ENCODE results near the gene RITA1.

Gene RITA1

DNA sequence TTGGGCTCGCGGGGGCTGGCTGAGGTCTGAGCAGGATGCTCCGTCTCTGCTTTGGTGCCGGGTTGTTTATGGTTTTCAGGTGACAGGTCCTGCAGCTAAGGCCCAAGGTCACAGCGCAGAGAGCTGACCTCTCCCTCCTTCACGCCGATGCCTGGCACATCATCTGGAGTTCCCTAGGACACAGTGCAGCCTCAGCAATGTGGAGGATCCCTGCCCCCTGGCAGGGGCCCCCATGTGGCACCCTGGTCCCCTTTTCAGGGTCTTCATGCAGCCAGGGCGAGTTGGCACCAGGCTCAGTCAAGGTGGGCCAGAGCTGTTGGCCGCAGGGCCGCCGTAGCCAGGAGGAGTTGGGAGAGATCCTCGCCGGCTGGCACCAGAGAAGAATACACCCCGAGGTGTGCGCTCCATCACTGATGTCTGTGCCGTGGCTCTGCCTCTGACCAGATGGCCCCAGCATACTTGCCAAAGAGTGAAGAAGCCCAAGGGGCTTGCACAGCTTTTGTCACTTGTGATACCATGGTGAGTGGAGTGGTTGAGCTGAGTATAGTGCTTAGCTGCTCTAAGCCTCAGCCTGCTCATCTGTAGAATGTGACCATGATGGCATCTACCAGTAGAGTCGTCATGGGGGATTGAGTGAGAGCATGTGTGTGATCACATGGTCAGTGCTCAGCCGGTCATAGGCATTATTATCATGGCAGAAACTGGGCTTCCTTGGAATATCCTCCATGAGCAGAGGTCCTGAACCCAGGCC is 46.7 kb downstream of the RITA1 start:
- no peak for FAIRE-seq

DNA sequence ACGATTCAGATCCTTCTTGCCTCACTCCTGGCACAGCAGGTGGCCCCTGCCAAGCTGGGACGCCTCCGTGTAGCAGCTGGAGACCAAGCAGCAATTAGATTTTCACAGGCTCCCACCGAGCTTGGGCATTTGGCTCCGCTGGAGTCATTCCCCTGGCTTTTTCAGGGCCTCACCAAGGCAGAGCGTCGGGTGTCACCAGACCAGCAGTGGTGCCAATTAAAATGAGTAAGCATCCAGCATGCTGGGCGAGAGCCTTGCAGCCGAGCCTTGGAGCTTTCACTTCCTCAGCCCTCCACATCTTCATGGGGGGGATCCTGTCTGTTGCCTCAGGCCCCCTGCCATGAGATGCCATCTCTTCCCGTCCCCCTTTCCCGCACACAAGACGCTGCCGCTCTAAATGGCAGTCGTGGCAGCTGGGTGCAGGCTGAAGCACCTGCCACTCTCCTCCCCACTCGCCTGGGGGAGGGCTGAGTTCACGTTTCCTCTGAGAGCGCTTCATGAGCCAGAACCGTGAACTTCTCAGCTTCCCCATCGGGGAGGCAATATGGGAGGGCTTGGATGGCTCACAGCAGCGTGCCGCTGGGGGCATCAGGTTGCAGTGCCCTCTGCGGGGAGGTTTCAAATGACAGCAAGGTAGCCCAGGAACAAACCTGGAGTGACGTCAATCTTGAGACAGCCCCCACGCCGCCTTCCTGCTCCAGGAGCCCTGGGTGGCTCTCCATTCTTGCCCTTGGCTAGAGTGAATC is 47.5 kb downstream of the RITA1 start:
- no peak for FAIRE-seq

DNA sequence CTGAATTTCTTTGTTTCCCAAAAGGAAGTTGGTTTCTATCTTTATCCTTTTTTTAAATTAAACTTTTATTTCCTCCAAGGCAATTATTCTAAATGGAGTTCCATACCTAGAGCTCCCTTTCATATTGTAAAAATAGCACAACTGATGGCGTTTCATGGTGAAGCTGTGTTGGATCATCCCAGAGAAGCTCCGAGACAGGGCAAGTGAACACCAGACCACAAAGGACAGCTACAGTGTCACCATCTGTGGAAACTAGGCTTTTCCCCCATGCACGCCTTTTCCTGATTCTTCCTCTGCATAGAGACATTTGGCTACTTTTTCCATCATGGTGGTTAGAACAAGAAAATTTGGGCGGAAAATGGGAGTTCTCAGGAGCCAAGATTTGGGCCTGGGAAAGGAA is 48.4 kb downstream of the RITA1 start:
- no peak for FAIRE-seq

DNA sequence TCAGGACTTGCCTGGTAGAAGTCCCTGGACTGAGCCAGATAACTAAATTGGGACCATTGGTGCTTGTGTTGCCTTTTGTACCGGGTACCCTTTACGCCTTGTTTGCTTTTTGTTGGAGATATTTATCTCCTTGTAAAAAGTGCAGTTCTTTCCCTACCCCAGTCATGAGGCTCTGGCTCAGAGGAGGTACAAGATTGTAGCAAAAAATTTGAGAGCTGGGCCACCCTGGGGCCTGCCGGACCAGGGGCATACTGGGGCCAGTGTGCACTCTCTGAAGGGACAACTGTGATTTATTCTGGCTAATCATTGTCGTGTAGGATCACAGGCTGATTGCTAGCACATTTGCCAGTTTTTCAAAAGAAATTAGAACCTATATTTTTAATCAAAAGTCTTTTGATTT is 49.0 kb downstream of the RITA1 start:
- FAIRE-seq, result no peak

DNA sequence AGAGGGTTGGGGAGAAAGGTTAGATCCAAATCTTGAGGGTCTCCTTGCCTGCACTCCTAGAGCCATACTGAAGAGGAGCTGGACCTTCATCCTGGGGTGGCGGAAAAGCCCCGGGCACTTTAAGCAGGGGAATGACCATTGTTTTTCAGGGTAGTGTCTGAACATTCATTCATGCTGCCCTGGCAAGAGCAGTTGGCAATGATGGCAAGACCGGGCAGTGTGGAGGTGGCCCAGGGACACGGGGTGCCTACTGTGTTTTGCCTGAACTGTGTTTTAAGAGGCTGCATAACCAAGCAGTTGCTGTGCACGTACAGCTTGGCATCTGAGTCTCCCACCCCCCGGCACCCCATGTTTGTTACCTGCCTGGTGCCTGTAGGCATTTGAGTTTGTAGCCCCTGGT is 50.5 kb downstream of the RITA1 start:
- FAIRE-seq, result no peak

DNA sequence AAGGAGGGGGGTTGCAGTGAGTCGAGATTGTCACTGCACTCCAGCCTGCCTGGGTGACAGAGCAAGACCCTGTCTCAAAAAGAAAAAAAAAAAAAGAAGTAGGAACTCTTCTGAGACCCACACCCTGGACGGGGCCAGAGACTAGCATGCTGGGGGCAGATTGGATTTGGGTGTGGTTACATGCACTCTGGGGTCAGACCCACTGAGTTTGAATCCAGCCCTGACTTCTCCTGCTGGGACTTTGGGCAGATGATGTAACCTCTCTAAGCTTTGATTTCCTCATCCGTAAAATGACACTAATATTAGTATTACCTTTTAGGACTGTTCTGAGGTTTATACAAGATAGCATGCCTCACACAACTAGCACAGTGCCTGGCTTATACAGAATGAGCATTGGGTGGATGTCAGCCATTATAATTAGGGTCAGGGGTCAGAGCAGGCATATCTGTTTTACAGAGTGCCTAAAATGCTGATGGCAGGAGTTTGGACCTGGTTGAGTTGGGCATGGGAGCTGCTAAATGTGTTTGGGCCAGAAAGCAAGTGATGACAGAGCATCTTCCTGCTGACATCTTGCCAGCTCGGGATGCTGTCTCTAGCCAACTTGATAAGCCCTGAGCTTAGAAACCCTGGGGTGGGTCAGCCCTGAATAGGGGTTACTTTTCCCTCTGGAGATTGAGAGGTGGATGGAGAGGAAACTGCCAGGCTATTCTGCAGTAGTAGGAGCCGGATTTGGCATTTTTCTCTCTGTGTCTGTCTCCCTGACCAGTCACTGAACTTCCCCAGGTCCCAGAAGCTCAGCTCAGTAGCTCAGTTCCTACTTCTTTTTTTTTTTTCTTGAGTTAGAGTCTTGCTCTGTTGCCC is 51.2 kb downstream of the RITA1 start:
- no peak for FAIRE-seq

DNA sequence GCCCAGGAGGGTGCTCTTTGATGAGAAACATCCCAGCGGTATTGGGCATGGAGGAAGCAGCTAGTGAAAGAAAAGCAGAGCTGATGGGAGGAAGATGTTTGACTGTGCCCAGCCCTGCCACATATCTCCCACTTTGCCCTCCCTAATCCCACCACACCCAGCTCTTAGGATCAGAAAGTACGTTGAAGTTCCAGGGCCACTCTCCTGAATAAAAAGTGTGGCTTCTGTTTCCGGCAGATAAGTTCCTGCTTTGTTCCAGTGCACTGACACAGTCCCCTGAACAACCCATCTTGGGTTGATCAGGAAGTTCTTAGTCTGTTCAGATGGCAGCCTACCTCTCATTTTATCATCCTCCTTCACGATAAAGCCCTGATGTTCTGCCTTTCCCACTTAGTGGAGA is 52.2 kb downstream of the RITA1 start:
- no peak for FAIRE-seq

DNA sequence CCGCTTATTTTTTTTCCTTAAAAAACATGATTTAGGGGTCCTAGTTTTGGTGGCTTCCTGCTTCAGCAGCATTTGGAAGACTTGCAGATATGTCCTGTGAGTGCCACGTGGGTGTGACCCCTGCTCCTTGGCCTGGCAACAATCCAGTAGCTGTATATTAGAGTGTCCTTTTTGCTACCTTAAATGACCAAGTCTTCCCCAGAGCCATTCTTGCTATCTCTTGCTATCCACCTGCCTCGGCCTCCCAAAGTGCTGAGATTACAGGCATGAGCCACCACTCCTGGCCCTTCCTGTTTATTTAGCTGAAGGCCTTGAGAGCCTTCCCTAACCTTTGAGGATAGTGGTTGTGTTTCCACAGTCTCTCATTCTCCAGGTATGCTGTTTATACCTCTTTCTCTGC is 52.8 kb downstream of the RITA1 start:
- FAIRE-seq, result no peak

DNA sequence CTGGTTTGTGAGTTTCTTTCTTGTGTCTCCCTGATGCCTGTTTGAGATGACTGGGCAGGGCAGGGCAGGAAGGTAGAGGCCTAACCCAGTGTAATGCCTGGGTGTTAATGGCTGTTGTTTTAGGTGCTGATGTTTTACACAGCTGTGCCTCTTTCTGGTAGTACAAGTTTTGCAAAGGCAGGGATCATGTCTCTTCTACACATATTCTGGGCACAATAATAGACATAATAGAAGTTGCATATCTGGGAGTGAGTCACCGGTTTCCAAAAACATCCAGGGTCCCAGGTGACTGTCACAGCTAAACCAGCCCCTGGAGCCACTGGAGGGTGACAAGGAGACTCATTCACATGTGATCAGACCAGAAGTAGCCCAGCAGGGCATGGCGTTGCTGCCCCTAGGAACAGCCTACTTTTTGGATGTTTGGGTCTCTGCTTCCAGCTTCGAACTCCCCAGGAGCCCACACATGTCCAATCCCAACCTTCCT is 53.8 kb downstream of the RITA1 start:
- FAIRE-seq, result no peak

DNA sequence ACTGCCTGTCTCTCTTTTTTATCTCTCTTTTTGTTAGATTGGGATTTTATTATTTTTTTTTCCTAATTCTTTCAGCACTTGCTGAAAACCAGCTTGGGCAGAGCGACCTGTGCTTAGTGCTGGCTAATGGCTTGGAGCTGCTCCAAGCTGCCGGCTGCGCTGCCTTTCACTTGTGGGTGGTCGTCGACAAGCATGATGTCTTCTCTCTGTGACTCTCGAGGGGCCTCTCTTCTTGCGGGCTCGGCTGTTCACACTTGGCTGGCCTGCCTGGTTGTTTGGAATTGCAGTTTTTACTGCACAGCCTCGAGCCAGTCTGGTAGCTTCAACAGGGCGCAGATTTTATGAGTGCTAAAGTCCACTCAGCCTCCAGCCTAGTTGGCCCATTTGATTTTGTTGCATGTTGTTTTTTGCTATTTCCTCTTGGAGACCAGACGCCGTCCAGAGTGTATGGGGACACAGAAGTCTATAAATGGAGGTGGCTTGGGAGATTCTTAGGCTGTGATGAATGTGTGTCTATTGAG is 54.4 kb downstream of the RITA1 start:
- no peak for FAIRE-seq

DNA sequence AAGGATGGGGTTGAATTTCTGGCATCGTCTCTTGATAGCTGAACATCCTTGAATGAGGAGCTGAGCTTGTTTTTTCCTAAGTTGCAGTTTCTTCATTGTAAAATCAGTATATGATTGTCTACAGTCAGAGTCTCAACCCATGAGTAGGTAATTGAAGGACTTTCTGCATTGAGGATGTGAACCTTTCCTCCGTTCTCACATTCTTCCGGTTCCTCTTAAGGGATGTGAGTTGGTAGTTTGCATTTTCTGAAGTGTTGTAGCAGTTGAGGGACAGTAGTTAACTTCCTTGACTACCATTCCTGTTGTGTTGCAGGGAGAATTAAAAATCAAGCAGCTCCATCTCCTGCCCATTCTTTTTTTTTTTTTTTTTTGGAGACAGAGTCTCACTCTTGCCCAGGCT is 54.9 kb downstream of the RITA1 start:
- no peak for FAIRE-seq

DNA sequence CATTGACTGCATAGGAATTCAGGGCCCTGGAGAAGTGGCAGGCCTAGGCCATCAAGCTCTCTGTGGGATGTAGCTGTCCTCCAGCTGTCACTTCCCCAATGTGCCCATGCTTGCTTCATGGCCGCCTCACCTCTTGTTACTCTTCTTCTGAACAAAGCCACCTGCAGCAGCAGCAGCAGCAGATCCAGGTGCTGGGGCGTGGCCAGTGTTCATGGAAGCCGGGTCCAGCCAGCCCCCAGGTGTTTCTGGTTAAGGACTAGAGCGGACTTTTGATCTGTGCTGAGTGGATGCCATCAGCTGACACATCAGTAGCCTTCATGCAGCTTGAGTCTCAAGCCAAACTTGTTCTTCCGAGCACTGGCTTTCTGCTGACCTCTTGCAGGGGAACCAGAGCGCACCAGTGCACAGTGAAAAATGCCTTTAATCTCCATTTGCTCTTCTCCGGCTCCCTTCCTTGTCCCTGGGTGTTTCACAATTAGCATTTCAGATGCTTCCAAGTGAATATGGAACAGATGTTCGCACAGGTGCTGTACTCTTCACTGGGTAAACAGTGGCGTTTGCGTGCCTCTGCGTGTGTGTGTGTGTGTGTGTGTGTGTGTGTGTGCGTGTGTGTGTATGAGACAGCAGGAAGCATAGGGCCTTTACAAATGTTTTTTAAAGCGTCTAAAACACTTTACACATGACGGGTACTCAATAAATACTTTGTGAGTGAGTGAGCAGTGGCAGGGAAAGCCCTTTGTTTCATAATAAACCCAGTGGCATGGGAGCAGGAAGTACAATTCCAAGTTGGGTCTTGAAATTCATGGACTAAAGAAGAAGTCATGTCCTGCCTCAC is 55.9 kb downstream of the RITA1 start:
- FAIRE-seq, result no peak
